Measurements from ENCODE around the gene PDPN. TPM values are rescaled to one million over a fixed set of nuclear protein-coding genes. Genes with fewer than 3 reads are reported as not detected.

The PDPN gene
- polyA plus RNA-seq, 1 donor (not counting 4 experiments of a cell fraction or from before 2014, with no cell fraction given), result 29.9 TPM

GRCh38 chr1:13554798-13555197 lies 28.8 kb upstream of the PDPN start:
- Histone ChIP-seq H3K9ac (ENCODE audit: control insufficient read depth, extremely low read depth, insufficient read depth, low read length) (no peak overlapping the region), H3K27ac (ENCODE audit: control insufficient read depth, insufficient read depth, low read length) (no peak overlapping the region), H3K36me3 (ENCODE audit: control insufficient read depth in 2 of 2, extremely low read depth in 1 of 2, insufficient read depth in 2 of 2, low read length in 2 of 2) (no peaks in the 10 kb centered on the region), H3K4me3 (ENCODE audit: control insufficient read depth in 2 of 3, extremely low read depth in 1 of 3, insufficient read depth in 2 of 3, low read depth in 1 of 3, low read length in 3 of 3) (no peak overlapping the region), H3K79me2 (ENCODE audit: control insufficient read depth, insufficient read depth, low read length) (no peaks in the 10 kb centered on the region), H3K4me1 (ENCODE audit: control insufficient read depth, extremely low read depth, insufficient read depth, low read length) (no peaks in the 10 kb centered on the region), H4K20me1 (ENCODE audit: control insufficient read depth, extremely low read depth, insufficient read depth, low read length) (no peaks in the 10 kb centered on the region), H3K27me3 (ENCODE audit: control insufficient read depth, extremely low read depth, insufficient read depth, low read length) (no peaks in the 10 kb centered on the region), H3K9me1 (ENCODE audit: control insufficient read depth, extremely low read depth, insufficient read depth, low read length) (no peaks in the 10 kb centered on the region), H2AFZ (ENCODE audit: control insufficient read depth, low read length) (no peak overlapping the region), H3K4me2 (ENCODE audit: control insufficient read depth, extremely low read depth, insufficient read depth, low read depth, low read length) (no peak overlapping the region), H3K9me3 (ENCODE audit: control insufficient read depth, low read depth, low read length) (no peaks in the 10 kb centered on the region)
- DNase-seq (ENCODE audit: low read depth, low spot score) (no peak), FAIRE-seq (no peak)
- TF ChIP-seq, protein P1, sequence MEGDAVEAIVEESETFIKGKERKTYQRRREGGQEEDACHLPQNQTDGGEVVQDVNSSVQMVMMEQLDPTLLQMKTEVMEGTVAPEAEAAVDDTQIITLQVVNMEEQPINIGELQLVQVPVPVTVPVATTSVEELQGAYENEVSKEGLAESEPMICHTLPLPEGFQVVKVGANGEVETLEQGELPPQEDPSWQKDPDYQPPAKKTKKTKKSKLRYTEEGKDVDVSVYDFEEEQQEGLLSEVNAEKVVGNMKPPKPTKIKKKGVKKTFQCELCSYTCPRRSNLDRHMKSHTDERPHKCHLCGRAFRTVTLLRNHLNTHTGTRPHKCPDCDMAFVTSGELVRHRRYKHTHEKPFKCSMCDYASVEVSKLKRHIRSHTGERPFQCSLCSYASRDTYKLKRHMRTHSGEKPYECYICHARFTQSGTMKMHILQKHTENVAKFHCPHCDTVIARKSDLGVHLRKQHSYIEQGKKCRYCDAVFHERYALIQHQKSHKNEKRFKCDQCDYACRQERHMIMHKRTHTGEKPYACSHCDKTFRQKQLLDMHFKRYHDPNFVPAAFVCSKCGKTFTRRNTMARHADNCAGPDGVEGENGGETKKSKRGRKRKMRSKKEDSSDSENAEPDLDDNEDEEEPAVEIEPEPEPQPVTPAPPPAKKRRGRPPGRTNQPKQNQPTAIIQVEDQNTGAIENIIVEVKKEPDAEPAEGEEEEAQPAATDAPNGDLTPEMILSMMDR (optimal IDR thresholded peaks at IDR 0.05 in 1 of 3, IDR thresholded peaks at IDR 0.05 in 1 of 3, conservative IDR thresholded peaks at IDR 0.05 in 1 of 3; ENCODE audit: extremely low read depth in 1 of 3, insufficient read depth in 2 of 3, low read length in 3 of 3), result no peak
- TF ChIP-seq EZH2 (IDR thresholded peaks at IDR 0.05; ENCODE audit: low read length), result no peak
- dilution Hi-C loops (cut with MboI; ENCODE audit: extremely low pct_ligation_motif_present, low sequenced_read_pairs), result no loop called here

DNA sequence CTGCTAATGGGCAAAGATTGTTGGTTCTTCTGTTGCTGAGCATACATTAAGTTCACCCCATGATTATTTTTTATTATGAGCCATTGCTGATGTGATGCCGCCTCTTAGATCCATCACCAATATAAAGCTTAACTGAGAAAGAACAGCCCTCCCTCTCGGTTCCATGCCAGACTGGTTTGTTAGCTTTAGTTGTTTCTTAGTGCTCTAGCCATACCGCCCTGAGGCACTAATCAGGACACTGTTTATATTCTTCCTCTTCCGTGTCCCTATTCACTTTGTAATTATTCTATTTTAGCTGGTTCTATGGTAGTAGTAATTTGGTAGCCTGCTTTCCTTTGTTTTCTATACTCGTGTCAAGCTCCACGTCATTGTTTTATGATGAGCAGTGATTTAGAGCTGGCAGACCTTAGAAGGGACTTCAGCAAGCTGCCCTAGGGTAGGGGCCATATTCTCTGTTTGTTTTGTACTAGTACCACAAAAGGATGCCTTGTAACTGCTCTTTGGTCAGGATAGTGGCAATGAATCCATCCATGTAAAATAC lies 27.3 kb upstream of the PDPN start:
- dilution Hi-C loops (cut with MboI; ENCODE audit: extremely low pct_ligation_motif_present, low sequenced_read_pairs), result no loop called here
- H4K20me1 ChIP-seq (ENCODE audit: control insufficient read depth, extremely low read depth, insufficient read depth, low read length), result no peaks in the 10 kb centered on the region
- DNase-seq (ENCODE audit: low read depth, low spot score) (no peak), FAIRE-seq (no peak)
- no peak overlapping the region for H3K27ac ChIP-seq (ENCODE audit: control insufficient read depth, insufficient read depth, low read length)
- TF ChIP-seq EZH2 (IDR thresholded peaks at IDR 0.05; ENCODE audit: low read length), result no peak
- TF ChIP-seq, protein P1 (optimal IDR thresholded peaks at IDR 0.05 in 1 of 3, IDR thresholded peaks at IDR 0.05 in 1 of 3, conservative IDR thresholded peaks at IDR 0.05 in 1 of 3; ENCODE audit: extremely low read depth in 1 of 3, insufficient read depth in 2 of 3, low read length in 3 of 3), result no peak
- no peak overlapping the region for H2AFZ ChIP-seq (ENCODE audit: control insufficient read depth, low read length)
- H3K4me1 ChIP-seq (ENCODE audit: control insufficient read depth, extremely low read depth, insufficient read depth, low read length), result no peaks in the 10 kb centered on the region
- no peak overlapping the region for H3K4me2 ChIP-seq (ENCODE audit: control insufficient read depth, extremely low read depth, insufficient read depth, low read depth, low read length)
- no peaks in the 10 kb centered on the region for H3K9me3 ChIP-seq (ENCODE audit: control insufficient read depth, low read depth, low read length)
- no peaks in the 10 kb centered on the region for H3K36me3 ChIP-seq (ENCODE audit: control insufficient read depth in 2 of 2, extremely low read depth in 1 of 2, insufficient read depth in 2 of 2, low read length in 2 of 2)
- no peaks in the 10 kb centered on the region for H3K27me3 ChIP-seq (ENCODE audit: control insufficient read depth, extremely low read depth, insufficient read depth, low read length)
- H3K9me1 ChIP-seq (ENCODE audit: control insufficient read depth, extremely low read depth, insufficient read depth, low read length), result no peaks in the 10 kb centered on the region
- no peaks in the 10 kb centered on the region for H3K79me2 ChIP-seq (ENCODE audit: control insufficient read depth, insufficient read depth, low read length)
- no peak overlapping the region for H3K4me3 ChIP-seq (ENCODE audit: control insufficient read depth in 2 of 3, extremely low read depth in 1 of 3, insufficient read depth in 2 of 3, low read depth in 1 of 3, low read length in 3 of 3)
- H3K9ac ChIP-seq (ENCODE audit: control insufficient read depth, extremely low read depth, insufficient read depth, low read length), result no peak overlapping the region

All from keratinocyte (primary cell).